ENCODE measurements around the gene PREX1.

PREX1 gene

DNA sequence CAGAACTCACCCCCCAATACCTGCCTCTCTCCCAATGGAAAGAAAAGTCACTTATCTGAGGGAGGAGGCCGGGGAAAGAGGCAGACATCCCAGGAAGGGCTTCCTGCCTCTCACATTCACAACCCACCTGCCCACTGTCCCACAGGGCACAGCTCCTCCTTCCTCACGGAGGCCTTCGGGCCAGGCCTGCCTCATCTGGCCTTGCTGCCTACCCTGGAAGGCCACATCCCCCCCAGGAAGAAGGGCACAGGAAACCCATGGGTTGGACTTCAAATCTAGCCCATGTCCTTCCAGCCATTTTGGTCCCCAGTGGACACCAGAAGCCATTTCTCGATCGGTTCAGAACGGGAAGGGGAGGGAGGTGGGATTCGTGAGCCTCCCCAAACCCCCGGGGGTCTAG, 162.0 kb downstream of the PREX1 start:
- Histone ChIP-seq H3K36me3 (peaks cover 0 to 6% (median 0%) of the 10 kb centered on the region in 3 donors), H3K4me1 (peaks cover 0 to 34% (median 27%) of the 10 kb centered on the region in 4 donors), H3K27ac (no peak overlapping the region), H3K4me3 (no peak overlapping the region), H3K9me3 (no peaks in the 10 kb centered on the region), H3K27me3 (no peaks in the 10 kb centered on the region)
- no peak for DNase-seq
- intact Hi-C loops (cut with DNase I; ENCODE audit: low total_unique reads): no loop called here
- TF ChIP-seq, protein P1, sequence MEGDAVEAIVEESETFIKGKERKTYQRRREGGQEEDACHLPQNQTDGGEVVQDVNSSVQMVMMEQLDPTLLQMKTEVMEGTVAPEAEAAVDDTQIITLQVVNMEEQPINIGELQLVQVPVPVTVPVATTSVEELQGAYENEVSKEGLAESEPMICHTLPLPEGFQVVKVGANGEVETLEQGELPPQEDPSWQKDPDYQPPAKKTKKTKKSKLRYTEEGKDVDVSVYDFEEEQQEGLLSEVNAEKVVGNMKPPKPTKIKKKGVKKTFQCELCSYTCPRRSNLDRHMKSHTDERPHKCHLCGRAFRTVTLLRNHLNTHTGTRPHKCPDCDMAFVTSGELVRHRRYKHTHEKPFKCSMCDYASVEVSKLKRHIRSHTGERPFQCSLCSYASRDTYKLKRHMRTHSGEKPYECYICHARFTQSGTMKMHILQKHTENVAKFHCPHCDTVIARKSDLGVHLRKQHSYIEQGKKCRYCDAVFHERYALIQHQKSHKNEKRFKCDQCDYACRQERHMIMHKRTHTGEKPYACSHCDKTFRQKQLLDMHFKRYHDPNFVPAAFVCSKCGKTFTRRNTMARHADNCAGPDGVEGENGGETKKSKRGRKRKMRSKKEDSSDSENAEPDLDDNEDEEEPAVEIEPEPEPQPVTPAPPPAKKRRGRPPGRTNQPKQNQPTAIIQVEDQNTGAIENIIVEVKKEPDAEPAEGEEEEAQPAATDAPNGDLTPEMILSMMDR (IDR thresholded peaks at IDR 0.05): no peak

DNA sequence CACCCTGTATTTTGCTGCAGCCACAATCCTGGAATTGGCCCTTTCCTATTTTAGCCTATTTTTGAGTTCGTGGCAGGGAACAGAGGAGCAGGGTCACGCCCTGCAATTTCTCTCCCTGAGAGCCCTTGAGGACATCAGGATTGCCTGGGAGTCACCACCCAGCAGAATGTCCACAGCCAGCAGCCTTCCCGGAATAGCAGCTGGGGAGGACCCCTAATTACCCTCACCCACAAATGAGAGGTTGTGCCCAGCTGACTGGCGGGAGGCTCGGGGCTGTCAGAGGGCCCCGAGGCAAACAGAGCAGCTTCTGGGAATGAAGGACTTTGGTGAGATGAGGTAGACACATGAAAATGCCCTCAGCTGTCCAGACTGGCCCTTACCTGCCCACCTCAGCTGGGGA, 165.1 kb downstream of the PREX1 start:
- intact Hi-C loops (cut with DNase I; ENCODE audit: low total_unique reads): no loop called here
- TF ChIP-seq, protein P1 (IDR thresholded peaks at IDR 0.05): no peak
- Histone ChIP-seq H3K4me3 (no peak overlapping the region), H3K27me3 (no peaks in the 10 kb centered on the region), H3K27ac (peak overlapping the region; percentile 38 to 50), H3K9me3 (no peaks in the 10 kb centered on the region), H3K4me1 (peaks cover 0 to 52% (median 35%) of the 10 kb centered on the region in 4 donors), H3K36me3 (peaks cover 0 to 6% (median 0%) of the 10 kb centered on the region in 3 donors)
- no peak for DNase-seq

DNA sequence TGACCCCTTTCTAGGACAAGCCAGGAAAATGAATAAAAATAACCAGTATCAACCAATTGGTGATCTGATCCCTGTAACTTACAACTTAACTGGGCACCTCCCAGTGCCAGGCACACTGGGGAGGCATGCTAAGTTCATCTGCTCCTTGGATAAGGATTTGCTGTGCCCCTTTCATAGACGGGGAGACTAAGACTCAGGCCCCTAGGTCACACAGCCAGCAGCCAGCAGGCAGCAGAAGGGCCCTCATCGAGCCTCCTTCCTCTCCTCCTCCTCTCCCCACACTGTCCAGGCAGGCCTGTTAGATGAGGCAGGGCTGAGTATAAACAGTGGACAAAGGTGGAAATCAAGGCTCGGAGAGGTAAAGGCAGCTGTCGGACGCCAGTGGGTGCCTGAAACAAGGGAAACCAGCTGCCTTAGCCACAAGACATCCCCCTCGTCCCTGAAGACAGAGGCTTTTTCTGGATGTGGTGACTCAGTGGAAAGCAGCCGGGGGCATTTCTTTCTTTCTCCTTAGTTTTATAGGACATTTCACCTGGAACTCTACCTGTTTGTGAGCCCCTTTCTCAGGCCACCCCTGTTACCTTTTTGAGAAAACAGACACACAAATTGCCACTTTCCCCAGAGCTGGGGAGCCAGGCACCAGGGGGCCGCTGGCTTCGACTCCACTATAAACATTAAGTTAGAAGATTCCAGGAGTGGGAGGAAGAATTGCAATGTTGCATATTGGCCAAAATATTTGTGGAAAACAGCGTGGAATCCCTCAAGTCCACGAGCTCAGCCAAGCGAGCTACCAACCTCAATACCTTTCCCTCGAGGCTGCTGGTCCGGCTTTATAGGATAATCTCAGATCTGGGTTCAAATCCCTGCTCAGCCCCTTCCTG, 166.0 kb downstream of the PREX1 start:
- DNase-seq: no peak
- TF ChIP-seq, protein P1 (IDR thresholded peaks at IDR 0.05): no peak
- Histone ChIP-seq H3K9me3 (no peaks in the 10 kb centered on the region), H3K27me3 (no peaks in the 10 kb centered on the region), H3K4me3 (no peak overlapping the region), H3K4me1 (peaks cover 0 to 56% (median 37%) of the 10 kb centered on the region in 4 donors), H3K27ac (peak overlapping the region; percentile 38 to 50), H3K36me3 (peaks cover 0 to 8% (median 0%) of the 10 kb centered on the region in 3 donors)
- intact Hi-C loops (cut with DNase I; ENCODE audit: low total_unique reads): no loop called here

DNA sequence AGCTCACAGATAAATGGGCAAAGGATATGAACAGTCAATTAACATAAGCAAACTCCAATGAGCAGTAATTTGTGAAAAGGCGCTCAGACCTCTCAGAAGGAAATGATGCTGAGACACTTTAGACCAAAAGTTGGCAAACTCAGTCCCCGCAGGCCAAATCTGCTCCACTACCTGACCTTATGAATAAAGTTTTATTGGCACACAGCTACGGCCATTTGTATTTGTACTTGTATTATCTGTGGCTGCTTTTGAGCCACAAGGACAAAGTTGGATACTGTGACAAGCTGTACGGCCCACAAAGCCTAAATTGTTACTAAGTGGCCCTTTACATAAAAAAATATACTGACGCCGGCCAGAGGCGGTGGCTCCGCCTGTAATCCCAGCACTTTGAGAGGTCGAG, 167.0 kb downstream of the PREX1 start:
- Histone ChIP-seq H3K36me3 (peaks cover 0 to 16% (median 0%) of the 10 kb centered on the region in 3 donors), H3K27ac (peak overlapping the region; percentile 39 to 59), H3K4me3 (no peak overlapping the region), H3K9me3 (no peaks in the 10 kb centered on the region), H3K27me3 (no peaks in the 10 kb centered on the region), H3K4me1 (peaks cover 0 to 56% (median 37%) of the 10 kb centered on the region in 4 donors)
- TF ChIP-seq, protein P1 (IDR thresholded peaks at IDR 0.05): no peak
- intact Hi-C loops (cut with DNase I; ENCODE audit: low total_unique reads): loop anchor here (1.0 kb wide), 1 partner anchor 63 kb away; no protein-coding TSS in a partner anchor
- DNase-seq: no peak

DNA sequence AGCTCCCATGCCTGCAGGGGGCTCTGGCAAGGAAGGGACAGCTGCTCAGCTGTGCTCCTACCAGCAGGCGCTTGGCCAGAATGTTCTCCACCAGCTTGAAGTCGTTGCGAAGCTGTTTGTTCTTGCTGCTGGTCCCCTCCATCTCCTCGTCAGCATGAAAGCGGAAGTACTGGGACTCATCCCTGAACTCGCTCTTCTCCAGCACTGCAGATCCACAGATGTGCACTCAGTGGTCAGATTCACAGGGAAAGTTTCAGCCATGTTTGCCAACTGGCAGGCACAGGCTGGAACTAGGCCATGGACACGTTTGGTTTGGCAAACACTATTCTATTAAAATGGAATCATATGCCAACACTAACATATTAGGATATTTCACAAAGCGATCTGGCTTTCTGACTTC, 167.9 kb downstream of the PREX1 start:
- no peaks in the 10 kb centered on the region for H3K9me3 ChIP-seq
- intact Hi-C loops (cut with DNase I; ENCODE audit: low total_unique reads): loop anchor here (1.0 kb wide), 1 partner anchor 63 kb away; no protein-coding TSS in a partner anchor
- H3K36me3 ChIP-seq: peaks cover 0 to 21% (median 0%) of the 10 kb centered on the region in 3 donors
- peak overlapping the region; percentile 30 to 59 for H3K27ac ChIP-seq
- H3K4me3 ChIP-seq: peak overlapping the region; percentile 8
- peak; percentile 67 to 92 for DNase-seq
- no peaks in the 10 kb centered on the region for H3K27me3 ChIP-seq
- TF ChIP-seq, protein P1 (IDR thresholded peaks at IDR 0.05): no peak
- H3K4me1 ChIP-seq: peaks cover 0 to 56% (median 37%) of the 10 kb centered on the region in 4 donors
